ENCODE data around the gene CUEDC1. TPM values are rescaled to one million over a fixed set of nuclear protein-coding genes. Genes with fewer than 3 reads are reported as not detected.

CUEDC1 gene
- total and polyA plus RNA-seq, 2 of the 4 experiments (the other 2 are of a cell fraction), result 4.1 to 21.2 TPM

- TF ChIP-seq FOS (IDR thresholded peaks at IDR 0.05; ENCODE audit: low read depth, low read length), result no peak
These were observed 37.0 kb downstream of the CUEDC1 start (continued) for GRCh38 chr17:57918017-57918895.

- BruUV-seq (replicated peaks), result no TSS peak
- H2AK5ac ChIP-seq (ENCODE audit: low read depth, low read length), result peak overlapping the region; percentile 52
- H4K20me1 ChIP-seq (ENCODE audit: insufficient read depth, low read length), result peaks cover 11% of the 10 kb centered on the region; the same call in 1 of the 2 replicates
- no peak overlapping the region for H2BK5ac ChIP-seq (ENCODE audit: low read depth, low read length, poor library complexity, severe bottlenecking)
- peaks cover 25% of the 10 kb centered on the region for H3K9me1 ChIP-seq (ENCODE audit: insufficient read depth, low read length)
- TF ChIP-seq CTCF (conservative IDR thresholded peaks at IDR 0.05; ENCODE audit: low read depth, low read length), result no peak
- no peak for TF ChIP-seq USF2 (IDR thresholded peaks at IDR 0.05; ENCODE audit: low read depth, low read length)
- in situ Hi-C loops (cut with MboI; ENCODE audit: low sequenced_read_pairs) (no loop called here), intact Hi-C loops (cut with micrococcal nuclease) (no loop called here), dilution Hi-C loops (cut with HindIII; ENCODE audit: low sequenced_read_pairs, unreplicated experiment) (no loop called here)
- peaks cover 32% of the 10 kb centered on the region for H3K4me1 ChIP-seq (ENCODE audit: control insufficient read depth, insufficient read depth, low read length)
- H4K5ac ChIP-seq (ENCODE audit: low read depth, low read length), result no peak overlapping the region
- no peak overlapping the region for H3K9ac ChIP-seq (ENCODE audit: low read depth, low read length)
- 0 out of 2 replicates have a peak, but pooled peaks cover 1% of the 10 kb centered on the region for H3K36me3 ChIP-seq (ENCODE audit: control insufficient read depth, insufficient read depth, low read length)
- no peak overlapping the region for H3K56ac ChIP-seq (ENCODE audit: extremely low read depth, insufficient read depth, low read length)
- no peak overlapping the region for H2AFZ ChIP-seq (replicated peaks; ENCODE audit: low read length, poor library complexity)
- H3K9me3 ChIP-seq (ENCODE audit: control insufficient read depth, insufficient read depth, low read length), result no peaks in the 10 kb centered on the region
- CTCF ChIA-PET, result interaction anchor here (1.0 kb wide), 1 partner anchor 38 kb away, joined by 3 read pairs; the partner anchor contains the start of gene CUEDC1
- H4K91ac ChIP-seq (ENCODE audit: insufficient read depth, low read depth, low read length), result 0 out of 2 replicates have a peak overlapping the region, but pooled peaks have one; percentile 12
- DNase-seq (no peak), ATAC-seq (ENCODE audit: low read depth) (no peak)
- 0 out of 3 replicates have a peak overlapping the region, but pooled peaks have one; percentile 4 for H2BK15ac ChIP-seq (ENCODE audit: low read depth, low read length)
- H3K4ac ChIP-seq (ENCODE audit: low read depth, low read length), result peak overlapping the region; percentile 61; the same call in 1 of the 2 replicates
- H2BK120ac ChIP-seq (ENCODE audit: low read depth, low read length), result 0 out of 2 replicates have a peak overlapping the region, but pooled peaks have one; percentile 4
- H2AK9ac ChIP-seq (replicated peaks; ENCODE audit: low read depth, low read length, poor library complexity), result peak overlapping the region; percentile 80
- H3K23ac ChIP-seq (ENCODE audit: low read depth, low read length), result no peak overlapping the region
- H3K27me3 ChIP-seq (ENCODE audit: control insufficient read depth, insufficient read depth, low read length), result no peaks in the 10 kb centered on the region
- no peak overlapping the region for H3K27ac ChIP-seq (ENCODE audit: insufficient read depth, low read length)
- no peak overlapping the region for H3K4me2 ChIP-seq (ENCODE audit: low read depth, low read length)
- H3K79me1 ChIP-seq (ENCODE audit: low read depth in 1 of 2, low read length in 2 of 2), result peaks cover 60 to 88% of the 10 kb centered on the region in 2 experiments
- H3K18ac ChIP-seq (ENCODE audit: low read depth, low read length), result no peak overlapping the region
- no CpG with 5 or more reads among the region's 9 CpGs for WGBS, 2 experiments (ENCODE audit: extremely low coverage in 2 of 2, insufficient read length in 1 of 2)
- peak overlapping the region; percentile 74; the same call in 1 of the 2 replicates for H3K14ac ChIP-seq (replicated peaks; ENCODE audit: low read depth, low read length)
- H2BK20ac ChIP-seq (ENCODE audit: low read depth, low read length), result peak overlapping the region; percentile 28
- H4K8ac ChIP-seq (ENCODE audit: low read depth in 2 of 2, low read length in 2 of 2), result peak overlapping the region in 1 of 2 experiments; percentile 65; a peak in 1 of 4 replicates
- POLR2A ChIA-PET (ENCODE audit: unreplicated experiment), result no interaction called here
- H3K4me3 ChIP-seq (ENCODE audit: insufficient read depth, low read depth, low read length), result no peak overlapping the region
These were observed 38.0 kb downstream of the CUEDC1 start for GRCh38 chr17:57916925-57917858.

All from IMR-90 (cell line).